CD4-positive, alpha-beta T cell treated with Interleukin-1 beta for 1 hour (primary cell): ENCODE results near the gene GPR137.
"Not testable (repeated sequence)": the region's sequence is repeated elsewhere in the genome, so short reads cannot be mapped to it uniquely, and the experiment has no call there.

Experiments used
- DNase-seq, 2 donors: peaks; one replicate each; pipeline ENCODE4 v3.0.0-alpha.2; 2020 to 2022

GPR137 gene

GRCh38 chr11:64284962-64285884 is at the start of gene GPR137:
Gene GPR137 (plus strand): TSS chr11:64285848. CDS start chr11:64286525, 677 bp downstream.
- DNase-seq: peak; percentile 90 to 92

- DNase-seq: no peak
These were observed 48.1 kb upstream of the GPR137 start for GRCh38 chr11:64237484-64237951.

GRCh38 chr11:64238076-64238475 is 47.6 kb upstream of the GPR137 start:
- DNase-seq: no peak

GRCh38 chr11:64238999-64239398 is 46.6 kb upstream of the GPR137 start:
- DNase-seq: peak in 1 of 2 donors; percentile 27

- DNase-seq: peak in 1 of 2 donors; percentile 83
These were observed 45.8 kb upstream of the GPR137 start for GRCh38 chr11:64239662-64240434.

- DNase-seq: peak; percentile 99
These were observed 45.0 kb upstream of the GPR137 start, which contains the start of gene FKBP2 for GRCh38 chr11:64240435-64241240. Gene FKBP2 (plus strand): TSS chr11:64241095. CDS start chr11:64242388, 1,293 bp downstream.

GRCh38 chr11:64241241-64241490 is 44.5 kb upstream of the GPR137 start:
- peak in 1 of 2 donors; percentile 100 for DNase-seq

- DNase-seq: peak; percentile 16 to 99
These were observed 43.9 kb upstream of the GPR137 start for GRCh38 chr11:64241491-64242374.

- DNase-seq: no peak
These were observed 42.3 kb upstream of the GPR137 start for GRCh38 chr11:64243236-64243854.

- no peak for DNase-seq
These were observed 41.5 kb upstream of the GPR137 start for GRCh38 chr11:64244107-64244506.

- no peak for DNase-seq
These were observed 40.7 kb upstream of the GPR137 start for GRCh38 chr11:64244966-64245365.

GRCh38 chr11:64245401-64245796 is 40.2 kb upstream of the GPR137 start:
- peak; percentile 55 to 64 for DNase-seq

GRCh38 chr11:64245797-64246620 is 39.6 kb upstream of the GPR137 start:
- peak; percentile 66 to 79 for DNase-seq

- not testable (repeated sequence) for DNase-seq
These were observed 39.1 kb upstream of the GPR137 start for GRCh38 chr11:64246621-64246870.

- peak; percentile 81 to 82 for DNase-seq
These were observed 38.5 kb upstream of the GPR137 start, which contains the start of gene PPP1R14B for GRCh38 chr11:64246871-64247728. Gene PPP1R14B (minus strand): TSS chr11:64246943. CDS start chr11:64246673, 270 bp downstream.

- no peak for DNase-seq
These were observed 37.7 kb upstream of the GPR137 start for GRCh38 chr11:64247729-64248531.

- no peak for DNase-seq
These were observed 37.1 kb upstream of the GPR137 start for GRCh38 chr11:64248578-64248977.

GRCh38 chr11:64249038-64249437 is 36.6 kb upstream of the GPR137 start:
- DNase-seq: no peak
